GM21723 (cell line): ENCODE data around the gene DDX51.

Source experiments
- ATAC-seq: cut with Tn5 transposase; IDR thresholded peaks from one replicate; pipeline ENCODE4 v1.9.1; 2021; ENCODE audit warnings: mild to moderate bottlenecking, moderate library complexity; ENCODE audit not compliant: unreplicated experiment

Gene DDX51

DNA sequence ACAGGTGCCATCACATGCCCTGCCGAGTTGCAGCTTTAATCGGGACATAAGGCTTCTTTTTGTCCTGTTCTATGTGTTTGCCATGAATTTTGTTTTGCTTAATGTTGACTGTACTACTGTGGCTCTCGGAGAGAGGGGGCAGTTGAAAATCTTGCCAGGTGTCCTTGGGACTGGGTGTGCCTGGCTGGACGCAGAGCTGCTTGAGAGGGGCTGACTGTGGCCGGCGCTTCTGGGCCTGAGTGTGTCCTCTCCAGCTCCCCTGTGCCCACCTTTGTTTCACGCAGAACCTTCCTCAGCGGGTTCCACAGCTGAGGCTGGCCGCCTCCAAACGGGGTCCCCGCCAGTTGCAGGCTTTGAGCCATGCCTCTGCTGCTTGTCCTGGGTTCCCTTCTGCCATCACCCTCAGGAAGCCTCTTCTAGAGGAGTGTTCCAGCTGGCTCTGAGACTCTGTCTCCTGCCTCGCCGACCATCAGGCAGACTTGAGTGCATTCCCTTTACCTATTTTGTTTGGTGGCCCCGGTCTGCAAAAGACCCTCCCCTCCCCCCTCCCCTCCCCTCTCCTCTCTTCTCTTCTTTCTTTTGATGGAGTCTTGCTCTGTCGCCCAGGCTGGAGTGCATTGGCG is 49.7 kb downstream of the DDX51 start:
- no peak for ATAC-seq

DNA sequence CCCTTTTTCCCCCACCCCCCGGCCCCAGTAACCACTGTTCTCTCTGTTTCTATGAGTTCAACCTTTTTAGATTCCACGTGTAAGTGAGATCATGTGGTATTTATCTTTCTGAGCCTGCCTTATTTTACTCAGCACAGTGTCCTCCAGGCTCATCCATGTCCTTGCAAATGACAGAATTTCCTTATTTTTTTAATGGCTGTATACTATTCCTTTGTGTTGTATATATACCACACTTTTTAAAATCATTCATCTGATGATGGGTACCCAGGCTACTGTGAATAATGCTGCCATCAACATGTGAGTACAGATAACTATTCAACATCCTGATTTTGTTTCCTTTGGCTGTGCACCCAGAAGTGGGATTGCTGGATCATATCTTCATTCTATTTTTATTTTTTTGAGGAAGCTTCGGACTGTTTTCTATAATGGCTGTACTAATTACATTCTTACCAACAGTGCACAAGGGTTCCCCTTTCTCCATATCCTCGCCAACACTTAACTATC is 54.7 kb downstream of the DDX51 start:
- no peak for ATAC-seq
